IMR-90 (cell line): ENCODE results near the gene CD300LF. TPM values are rescaled to one million over a fixed set of nuclear protein-coding genes. Genes with fewer than 3 reads are reported as not detected.

Experiments
- ATAC-seq: fragments of 200-7000 bp; cut with Tn5 transposase; 2 replicates; pipeline ENCODE4 v1.9.1; 2020; ENCODE audit warnings: low read depth, mild to moderate bottlenecking, moderate library complexity
- BruUV-seq: library from RNA; stranded (reverse); fragments of 400-500 nt; replicated peaks from 2 replicates; lab custom pipeline; 2021; lab: Mats Ljungman, UMichigan
- CTCF ChIA-PET: fragments of 300-600 bp; formaldehyde crosslinking; extraction: SDS; loops from one replicate; lab custom pipeline; 2021; ENCODE audit warnings: antibody characterized with exemption; lab: Yijun Ruan, JAX
- POLR2A ChIA-PET: fragments of 300-600 bp; sonication (Branson Sonifier 250); formaldehyde crosslinking; loops from one replicate; lab custom pipeline; 2022; ENCODE audit warnings: antibody characterized with exemption; ENCODE audit not compliant: unreplicated experiment; lab: Charles Lee
- DNase-seq: peaks from one replicate; pipeline ENCODE4 v3.0.0; 2013
- H2AFZ ChIP-seq: replicated peaks from 2 replicates; pipeline ENCODE3; 2013; ENCODE audit warnings: low read length, mild to moderate bottlenecking; ENCODE audit not compliant: poor library complexity
- H2AK5ac ChIP-seq: 2 replicates; pipeline ENCODE4 v1.6.1; 2013; ENCODE audit warnings: low read depth, low read length, inconsistent platforms
- H2AK9ac ChIP-seq: replicated peaks from 2 replicates; pipeline ENCODE3; 2013; ENCODE audit warnings: mild to moderate bottlenecking, low read depth, low read length, moderate library complexity; ENCODE audit not compliant: poor library complexity
- H2BK120ac ChIP-seq: 2 replicates; pipeline ENCODE4 v1.6.1; 2013; ENCODE audit warnings: low read depth, low read length, inconsistent platforms
- H2BK15ac ChIP-seq: 3 replicates; pipeline ENCODE4 v1.6.1; 2013; ENCODE audit warnings: low read depth, low read length, inconsistent platforms
- H2BK20ac ChIP-seq: 2 replicates; pipeline ENCODE4 v1.6.1; 2013; ENCODE audit warnings: low read depth, mild to moderate bottlenecking, inconsistent platforms, low read length, moderate library complexity
- H2BK5ac ChIP-seq: 2 replicates; pipeline ENCODE4 v1.6.1; 2013; ENCODE audit warnings: mild to moderate bottlenecking, low read depth, low read length, inconsistent platforms; ENCODE audit not compliant: poor library complexity, severe bottlenecking
- H3K14ac ChIP-seq: replicated peaks from 2 replicates; pipeline ENCODE4 v1.6.1; 2013; ENCODE audit warnings: low read depth, low read length, inconsistent platforms
- H3K18ac ChIP-seq: 2 replicates; pipeline ENCODE4 v1.6.1; 2013; ENCODE audit warnings: low read depth, low read length, control low read depth
- H3K23ac ChIP-seq: 2 replicates; pipeline ENCODE4 v1.6.1; 2013; ENCODE audit warnings: low read depth, low read length, inconsistent platforms
- H3K27ac ChIP-seq: 2 replicates; pipeline ENCODE4 v1.5.1; 2013; ENCODE audit warnings: mild to moderate bottlenecking, control low read depth, low read length; ENCODE audit not compliant: insufficient read depth
- H3K27me3 ChIP-seq: 2 replicates; pipeline ENCODE4 v1.6.1; 2013; ENCODE audit warnings: low read length; ENCODE audit not compliant: control insufficient read depth, insufficient read depth
- H3K36me3 ChIP-seq: 2 replicates; pipeline ENCODE4 v1.6.1; 2013; ENCODE audit warnings: low read length, mixed read lengths; ENCODE audit not compliant: control insufficient read depth, insufficient read depth
- H3K4ac ChIP-seq: 2 replicates; pipeline ENCODE4 v1.6.1; 2013; ENCODE audit warnings: low read depth, low read length, inconsistent platforms
- H3K4me1 ChIP-seq: 2 replicates; pipeline ENCODE4 v1.6.1; 2013; ENCODE audit warnings: low read length, mixed read lengths; ENCODE audit not compliant: control insufficient read depth, insufficient read depth
- H3K4me2 ChIP-seq: 2 replicates; pipeline ENCODE4 v1.6.1; 2013; ENCODE audit warnings: low read depth, mild to moderate bottlenecking, control low read depth, low read length, moderate library complexity
- H3K4me3 ChIP-seq: 2 replicates; pipeline ENCODE4 v1.5.1; 2013; ENCODE audit warnings: low read depth, mild to moderate bottlenecking, control low read depth, low read length, moderate library complexity; ENCODE audit not compliant: insufficient read depth
- H3K56ac ChIP-seq: 2 replicates; pipeline ENCODE4 v1.6.1; 2013; ENCODE audit warnings: low read length, inconsistent platforms; ENCODE audit not compliant: insufficient read depth; ENCODE audit errors: extremely low read depth
- H3K79me1 ChIP-seq, 2 experiments: 2 replicates each; pipeline ENCODE4 v1.6.1; 2013; ENCODE audit warnings: low read length in 2 of 2, inconsistent platforms in 1 of 2, low read depth in 1 of 2
- H3K9ac ChIP-seq: 2 replicates; pipeline ENCODE4 v1.6.1; 2013; ENCODE audit warnings: low read depth, low read length, control low read depth
- H3K9me1 ChIP-seq: 2 replicates; pipeline ENCODE4 v1.6.1; 2013; ENCODE audit warnings: low read length, inconsistent platforms; ENCODE audit not compliant: insufficient read depth
- H3K9me3 ChIP-seq: 2 replicates; pipeline ENCODE4 v1.6.1; 2013; ENCODE audit warnings: low read length; ENCODE audit not compliant: control insufficient read depth, insufficient read depth
- H4K20me1 ChIP-seq: 2 replicates; pipeline ENCODE4 v1.6.1; 2013; ENCODE audit warnings: low read length, inconsistent platforms; ENCODE audit not compliant: insufficient read depth
- H4K5ac ChIP-seq: 2 replicates; pipeline ENCODE4 v1.6.1; 2013; ENCODE audit warnings: mild to moderate bottlenecking, low read depth, low read length, control low read depth
- H4K8ac ChIP-seq, 2 experiments: 2 replicates each; pipeline ENCODE4 v1.6.1; 2013; ENCODE audit warnings: low read depth in 2 of 2, low read length in 2 of 2, control low read depth in 1 of 2, inconsistent platforms in 1 of 2
- H4K91ac ChIP-seq: 2 replicates; pipeline ENCODE4 v1.6.1; 2013; ENCODE audit warnings: low read depth, low read length, inconsistent platforms; ENCODE audit not compliant: insufficient read depth
- BHLHE40 ChIP-seq: fragments of 150-350 bp; IDR thresholded peaks from 2 replicates; pipeline ENCODE4 v1.6.1; 2016; ENCODE audit warnings: mild to moderate bottlenecking, low read depth, low read length
- CHD1 ChIP-seq: IDR thresholded peaks from 2 replicates; pipeline ENCODE4 v1.6.1; 2012; ENCODE audit warnings: low read depth, low read length, improper control_type of control experiment
- FOS ChIP-seq: fragments of 150-350 bp; IDR thresholded peaks from 2 replicates; pipeline ENCODE4 v1.6.1; 2016; ENCODE audit warnings: low read depth, low read length
- MAFK ChIP-seq: IDR thresholded peaks from 2 replicates; pipeline ENCODE4 v1.6.1; 2012; ENCODE audit warnings: low read depth, low read length, improper control_type of control experiment
- MAZ ChIP-seq: IDR thresholded peaks from 2 replicates; pipeline ENCODE4 v1.6.1; 2012; ENCODE audit warnings: low read depth, mild to moderate bottlenecking, low read length, improper control_type of control experiment, moderate library complexity, borderline replicate concordance
- MXI1 ChIP-seq: IDR thresholded peaks from 2 replicates; pipeline ENCODE4 v1.6.1; 2012; ENCODE audit warnings: low read depth, mild to moderate bottlenecking, low read length, moderate library complexity, borderline replicate concordance
- RFX5 ChIP-seq: IDR thresholded peaks from 2 replicates; pipeline ENCODE4 v1.8.0; 2012; ENCODE audit warnings: low read depth, mild to moderate bottlenecking, low read length, moderate library complexity
- WGBS, 2 experiments: methylation state at CpG; one replicate each; pipeline versions ENCODE4 v1.1.5 to v1.1.7; 2013; ENCODE audit warnings: missing lambda C conversion rate in 2 of 2; ENCODE audit not compliant: insufficient read length in 1 of 2; ENCODE audit errors: extremely low coverage in 2 of 2; 5-methylcytosine and 5-hydroxymethylcytosine counted together
- dilution Hi-C: fragments of 300-500 bp; cut with HindIII; formaldehyde crosslinking; loops from one replicate; pipeline ENCODE4 v1.14.3; 2018; ENCODE audit warnings: low sequenced_read_pairs; ENCODE audit not compliant: unreplicated experiment
- in situ Hi-C: fragments of 300-500 bp; cut with MboI; formaldehyde crosslinking; loops from 3 replicates; pipeline ENCODE4 v1.14.3; 2019; ENCODE audit warnings: low sequenced_read_pairs, inconsistent platforms, mixed read lengths
- intact Hi-C: fragments of 100-400 bp; cut with micrococcal nuclease; formaldehyde crosslinking; loops from 2 replicates; pipeline ENCODE4 v1.10.0; 2022
- polyA plus RNA-seq, 3 experiments: library from polyadenylated mRNA; depleted of rRNA; stranded (reverse); fragments of >200 nt; gene quantifications; 2 replicates each; pipeline ENCODE4 v1.2.3, GENCODE V29; 2012; ENCODE audit warnings: low replicate concordance in 1 of 3
- total RNA-seq: library from RNA; depleted of rRNA; stranded (reverse); fragments of >200 nt; gene quantifications from 2 replicates; pipeline ENCODE4 v1.2.3, GENCODE V29; 2012
- TF ChIP-seq, protein P1 (sequence below): fragments of 150-350 bp; IDR thresholded peaks from 2 replicates; pipeline ENCODE4 v1.6.1; 2016; ENCODE audit warnings: low read depth, mild to moderate bottlenecking, low read length, moderate library complexity, borderline replicate concordance

The CD300LF gene
- total and polyA plus RNA-seq, 2 of the 4 experiments (the other 2 are of a cell fraction) = not detected

DNA sequence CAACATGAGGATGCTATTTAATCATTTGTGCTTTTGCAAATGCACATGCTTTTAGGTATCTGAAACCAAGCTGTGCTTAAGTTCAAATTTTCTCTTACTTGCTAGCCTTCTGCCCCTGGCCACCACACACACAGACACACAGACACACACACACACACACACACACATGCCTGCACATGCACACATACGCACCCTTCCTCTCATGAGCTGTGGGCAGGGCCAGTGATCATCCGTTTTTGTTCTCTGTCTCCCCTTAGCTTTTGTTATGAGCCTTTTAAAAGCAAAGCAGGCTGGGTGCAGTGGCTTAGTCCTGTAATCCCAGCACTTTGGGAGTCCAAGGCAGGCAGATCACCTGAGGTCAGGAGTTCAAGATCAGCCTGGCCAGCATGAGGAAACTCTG lies 34.2 kb downstream of the CD300LF start:
- ChIA-PET POLR2A (no interaction called here), CTCF (interaction anchor here (1.0 kb wide), 1 partner anchor 21 kb away, joined by 5 read pairs; no protein-coding TSS in a partner anchor)
- H3K36me3 ChIP-seq = no peaks in the 10 kb centered on the region
- no peak for DNase-seq
- no peaks in the 10 kb centered on the region for H3K9me1 ChIP-seq
- in situ Hi-C loops (no loop called here), intact Hi-C loops (no loop called here), dilution Hi-C loops (no loop called here)
- H2AFZ ChIP-seq = no peak overlapping the region
- TF ChIP-seq MAFK (no peak), FOS (no peak), RFX5 (no peak), MAZ (no peak), MXI1 (no peak), CHD1 (no peak), BHLHE40 (no peak)
- TF ChIP-seq, protein P1, sequence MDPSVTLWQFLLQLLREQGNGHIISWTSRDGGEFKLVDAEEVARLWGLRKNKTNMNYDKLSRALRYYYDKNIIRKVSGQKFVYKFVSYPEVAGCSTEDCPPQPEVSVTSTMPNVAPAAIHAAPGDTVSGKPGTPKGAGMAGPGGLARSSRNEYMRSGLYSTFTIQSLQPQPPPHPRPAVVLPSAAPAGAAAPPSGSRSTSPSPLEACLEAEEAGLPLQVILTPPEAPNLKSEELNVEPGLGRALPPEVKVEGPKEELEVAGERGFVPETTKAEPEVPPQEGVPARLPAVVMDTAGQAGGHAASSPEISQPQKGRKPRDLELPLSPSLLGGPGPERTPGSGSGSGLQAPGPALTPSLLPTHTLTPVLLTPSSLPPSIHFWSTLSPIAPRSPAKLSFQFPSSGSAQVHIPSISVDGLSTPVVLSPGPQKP = no peak
- H4K5ac ChIP-seq = no peak overlapping the region
- H2AK9ac ChIP-seq = no peak overlapping the region
- no peak for ATAC-seq
- no peaks in the 10 kb centered on the region for H3K27me3 ChIP-seq
- no peaks in the 10 kb centered on the region for H4K20me1 ChIP-seq
- H2BK15ac ChIP-seq = no peak overlapping the region
- H2BK5ac ChIP-seq = no peak overlapping the region
- no peak overlapping the region for H4K8ac ChIP-seq
- no CpG with 5 or more reads among the region's 2 CpGs for WGBS, 2 experiments
- no peak overlapping the region for H3K14ac ChIP-seq
- H3K9ac ChIP-seq = no peak overlapping the region
- no peaks in the 10 kb centered on the region for H3K9me3 ChIP-seq
- BruUV-seq = no TSS peak
- H3K4me1 ChIP-seq = no peaks in the 10 kb centered on the region
- no peak overlapping the region for H3K23ac ChIP-seq
- H3K4ac ChIP-seq = no peak overlapping the region
- H3K27ac ChIP-seq = no peak overlapping the region
- H2BK120ac ChIP-seq = no peak overlapping the region
- H3K56ac ChIP-seq = no peak overlapping the region
- no peaks in the 10 kb centered on the region for H3K79me1 ChIP-seq
- no peak overlapping the region for H3K4me3 ChIP-seq
- H3K18ac ChIP-seq = no peak overlapping the region
- H3K4me2 ChIP-seq = no peak overlapping the region
- no peak overlapping the region for H2BK20ac ChIP-seq
- H2AK5ac ChIP-seq = no peak overlapping the region
- H4K91ac ChIP-seq = no peak overlapping the region
